SHP77 treated with DMSO at 0.1 percent for 48 hours (cell line): ENCODE measurements around the gene PXYLP1.
"Not testable (repeated sequence)": the region's sequence is repeated elsewhere in the genome, so short reads cannot be mapped to it uniquely, and the experiment has no call there.

ENCODE experiments used
- DNase-seq: peaks from one replicate; lab custom pipeline; 2025; lab: John Stamatoyannopoulos, UW

The PXYLP1 gene, protein sequence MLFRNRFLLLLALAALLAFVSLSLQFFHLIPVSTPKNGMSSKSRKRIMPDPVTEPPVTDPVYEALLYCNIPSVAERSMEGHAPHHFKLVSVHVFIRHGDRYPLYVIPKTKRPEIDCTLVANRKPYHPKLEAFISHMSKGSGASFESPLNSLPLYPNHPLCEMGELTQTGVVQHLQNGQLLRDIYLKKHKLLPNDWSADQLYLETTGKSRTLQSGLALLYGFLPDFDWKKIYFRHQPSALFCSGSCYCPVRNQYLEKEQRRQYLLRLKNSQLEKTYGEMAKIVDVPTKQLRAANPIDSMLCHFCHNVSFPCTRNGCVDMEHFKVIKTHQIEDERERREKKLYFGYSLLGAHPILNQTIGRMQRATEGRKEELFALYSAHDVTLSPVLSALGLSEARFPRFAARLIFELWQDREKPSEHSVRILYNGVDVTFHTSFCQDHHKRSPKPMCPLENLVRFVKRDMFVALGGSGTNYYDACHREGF

DNA sequence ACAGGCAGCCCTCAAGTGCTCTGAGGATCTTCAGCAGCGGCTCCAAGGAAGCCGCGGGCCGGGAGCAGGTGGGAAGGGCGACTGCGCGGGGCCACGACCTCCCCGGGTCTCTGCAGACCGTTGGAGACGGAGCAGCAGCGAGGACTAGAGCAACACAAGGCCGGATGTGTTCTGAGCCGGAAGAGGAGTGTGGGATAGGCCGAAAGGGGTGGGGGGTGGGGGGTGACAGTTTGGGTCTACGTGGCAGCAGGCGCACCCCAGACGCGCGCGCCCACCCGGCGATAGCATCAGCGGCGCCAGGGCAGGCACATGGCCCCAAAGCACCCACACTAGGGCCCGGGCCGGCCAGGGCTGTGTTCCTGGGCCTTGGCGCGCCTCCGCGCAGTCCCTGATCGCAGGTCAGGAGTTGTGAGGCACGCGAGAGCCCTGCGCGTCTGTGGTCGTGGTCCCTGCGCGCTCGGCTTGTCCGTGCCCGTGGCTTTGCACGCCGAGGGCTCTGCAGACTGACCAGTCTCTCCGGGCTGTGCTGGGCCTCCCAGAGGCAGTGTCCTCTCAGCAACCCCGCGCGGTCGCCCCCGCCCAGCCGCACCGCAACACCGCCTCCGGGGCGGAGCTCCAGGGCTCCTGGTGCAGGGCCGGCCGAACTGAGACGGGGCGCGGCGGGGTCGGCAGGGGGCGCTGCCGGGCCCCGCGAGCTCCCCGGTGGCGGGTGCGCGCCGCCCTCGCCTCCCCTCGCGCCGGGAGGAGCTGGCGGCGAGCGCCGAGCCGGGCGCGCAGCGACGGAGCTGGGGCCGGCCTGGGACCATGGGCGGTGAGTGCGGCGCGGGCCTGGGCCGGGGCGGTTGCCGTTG lies at the start of gene PXYLP1:
Gene PXYLP1 (plus strand): TSS at position 725 of the 851 bp plus-strand sequence. CDS start 28,351 bp downstream, outside the sequence.
- peak; percentile 75 for DNase-seq

DNA sequence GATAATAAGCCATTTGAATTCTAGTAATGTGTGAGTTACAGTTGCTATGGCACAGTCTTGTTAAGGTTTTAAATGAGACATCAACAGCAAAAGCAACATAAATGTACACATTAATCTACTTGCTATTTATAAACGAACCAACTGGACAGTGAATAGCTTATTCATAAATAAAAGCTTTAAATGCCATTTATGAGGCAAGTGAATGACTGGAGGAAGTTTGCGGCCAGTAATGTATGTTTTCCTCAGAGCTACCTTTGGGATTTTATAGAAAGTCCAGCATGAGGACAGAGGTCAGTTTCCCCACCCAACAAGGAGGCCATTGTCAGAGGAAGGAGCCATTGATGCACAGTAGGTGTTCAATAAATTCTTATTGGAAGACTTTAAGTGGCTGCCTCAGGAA lies 48.0 kb upstream of the PXYLP1 start:
- no peak for DNase-seq

- DNase-seq: no peak
Measured at GRCh38 chr3:141184430-141184829, 47.2 kb upstream of the PXYLP1 start.

DNA sequence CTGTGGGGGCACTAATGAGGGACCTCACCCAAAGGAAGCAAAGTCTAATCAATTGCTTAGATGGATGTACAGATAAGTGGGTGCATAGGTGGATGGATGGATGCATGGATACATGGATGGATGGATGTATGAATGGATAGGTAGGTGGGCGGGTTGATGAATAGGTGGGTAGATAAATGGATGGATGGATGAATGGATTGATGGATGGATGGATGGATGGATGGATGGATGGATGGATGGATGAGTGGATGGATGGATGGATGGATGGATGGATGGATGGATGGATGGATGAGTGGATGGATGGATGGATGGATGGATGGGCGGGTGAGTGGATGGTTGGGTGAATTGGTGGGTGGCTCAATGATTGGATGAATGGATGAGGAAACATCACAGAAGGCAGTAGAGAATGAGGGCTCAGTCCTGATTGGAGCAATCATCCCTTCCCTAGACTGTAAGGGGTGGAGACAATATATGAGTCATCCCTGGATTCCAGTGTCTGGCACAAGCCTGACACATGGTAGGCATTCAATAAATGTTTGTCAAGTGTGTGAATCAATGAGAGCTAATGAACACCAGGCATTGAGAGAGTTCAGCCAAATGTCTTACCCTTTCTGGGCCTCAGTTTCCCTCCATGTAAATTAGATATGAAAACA lies 40.4 kb upstream of the PXYLP1 start:
- no peak for DNase-seq

GRCh38 chr3:141192345-141192744 lies 39.3 kb upstream of the PXYLP1 start:
- DNase-seq: peak; percentile 88

- no peak for DNase-seq
Measured at GRCh38 chr3:141193066-141193830, 38.4 kb upstream of the PXYLP1 start.

DNA sequence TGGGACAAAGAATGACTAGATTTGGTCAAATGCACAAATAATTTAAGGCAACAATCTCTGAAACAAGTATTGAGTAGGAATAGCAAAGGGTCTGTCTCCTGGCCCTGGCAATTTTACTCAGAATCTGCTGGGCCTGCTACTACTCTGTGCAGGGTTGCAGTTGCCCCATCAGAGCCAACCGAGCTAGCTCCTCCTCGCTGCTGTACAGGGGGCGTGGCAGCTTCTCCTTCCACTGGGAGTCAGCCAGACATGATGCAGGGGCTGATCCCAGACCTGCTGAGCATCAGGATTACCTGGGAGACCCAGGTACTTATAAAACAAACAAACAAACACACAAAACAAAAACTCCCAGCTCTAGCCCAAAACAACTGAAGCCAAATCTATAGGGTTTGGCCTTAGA lies 30.5 kb upstream of the PXYLP1 start:
- DNase-seq: no peak

GRCh38 chr3:141202682-141203081 lies 28.9 kb upstream of the PXYLP1 start:
- no peak for DNase-seq

DNA sequence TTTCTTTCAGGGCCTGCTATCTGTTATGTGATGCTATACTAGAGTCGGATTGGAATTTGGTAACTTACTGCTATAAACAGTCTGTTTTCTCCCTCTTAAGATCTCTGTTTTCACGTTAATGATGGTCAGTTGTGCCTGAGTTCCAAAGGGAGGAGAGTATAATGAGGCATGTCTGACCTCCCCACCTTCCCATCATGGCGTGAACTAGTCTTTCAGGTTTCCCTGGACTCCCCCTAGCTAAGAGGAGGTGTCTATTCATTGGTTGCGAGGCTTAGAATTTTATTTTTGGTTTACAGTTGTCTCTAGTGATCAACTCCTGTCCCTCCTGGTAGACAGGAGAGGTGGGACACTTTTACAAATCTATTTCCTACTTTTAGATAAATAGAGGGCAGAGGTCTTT lies 27.8 kb upstream of the PXYLP1 start:
- DNase-seq: no peak

- no peak for DNase-seq
Measured at GRCh38 chr3:141204343-141204742, 27.3 kb upstream of the PXYLP1 start.

- not testable (repeated sequence) for DNase-seq
Measured at GRCh38 chr3:141211306-141211705, 20.3 kb upstream of the PXYLP1 start.

DNA sequence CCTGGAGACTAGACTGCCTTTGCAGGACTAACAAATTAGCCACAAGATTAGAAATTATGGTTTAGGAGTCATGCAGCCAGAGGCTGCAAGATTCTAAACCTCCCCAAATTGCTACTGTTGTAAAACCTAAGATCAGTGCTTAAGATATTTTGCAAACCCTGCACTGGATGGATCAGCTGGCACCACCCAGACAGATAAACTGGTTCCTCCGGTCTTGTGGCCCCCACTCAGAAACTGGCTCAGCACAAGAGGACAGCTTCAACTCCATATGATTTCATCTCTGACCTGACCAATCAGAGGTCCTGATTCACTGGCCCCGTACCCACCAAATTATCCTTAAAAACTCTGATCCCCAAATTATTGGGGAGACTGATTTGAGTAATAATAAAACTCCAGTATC lies 19.5 kb upstream of the PXYLP1 start:
- DNase-seq: no peak

DNA sequence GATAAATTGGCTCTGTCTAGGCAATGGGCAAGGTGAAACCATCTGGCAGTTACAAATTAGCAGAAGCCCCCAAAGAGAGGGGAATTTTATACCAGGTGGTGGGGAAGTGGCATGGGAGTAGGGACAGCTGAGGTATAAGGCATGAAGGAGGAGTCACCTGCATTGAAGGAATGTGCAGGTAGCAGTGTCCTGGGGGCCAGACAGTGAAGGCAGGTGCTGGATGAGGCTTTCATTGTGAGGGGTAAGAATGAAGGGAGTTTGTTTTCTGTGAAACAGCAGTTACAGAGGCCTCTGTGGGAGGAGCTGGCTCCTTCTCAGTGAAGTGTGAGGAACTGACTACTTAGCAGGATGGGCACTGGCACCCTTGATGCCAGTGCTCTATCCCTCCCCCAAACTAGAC lies 19.1 kb upstream of the PXYLP1 start:
- DNase-seq: no peak

DNA sequence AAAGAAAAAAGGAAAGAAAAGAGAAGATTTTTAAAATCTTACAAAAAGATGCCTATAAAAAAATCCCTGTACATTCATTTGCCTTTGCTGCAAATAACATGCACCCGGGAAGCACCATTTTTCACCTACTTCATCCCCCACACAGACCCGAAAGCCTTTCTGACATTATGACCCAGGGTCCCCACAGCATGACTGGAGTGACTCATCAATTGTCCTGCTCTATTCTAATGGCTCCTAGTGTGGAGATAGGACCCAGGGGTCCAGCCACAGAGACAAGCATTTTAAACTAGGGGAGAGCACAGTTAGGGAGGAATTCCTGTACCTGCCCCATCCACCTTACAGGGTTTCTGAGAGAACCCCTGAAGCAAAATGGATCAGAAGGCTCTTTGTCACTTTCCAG lies 14.7 kb upstream of the PXYLP1 start:
- DNase-seq: no peak

DNA sequence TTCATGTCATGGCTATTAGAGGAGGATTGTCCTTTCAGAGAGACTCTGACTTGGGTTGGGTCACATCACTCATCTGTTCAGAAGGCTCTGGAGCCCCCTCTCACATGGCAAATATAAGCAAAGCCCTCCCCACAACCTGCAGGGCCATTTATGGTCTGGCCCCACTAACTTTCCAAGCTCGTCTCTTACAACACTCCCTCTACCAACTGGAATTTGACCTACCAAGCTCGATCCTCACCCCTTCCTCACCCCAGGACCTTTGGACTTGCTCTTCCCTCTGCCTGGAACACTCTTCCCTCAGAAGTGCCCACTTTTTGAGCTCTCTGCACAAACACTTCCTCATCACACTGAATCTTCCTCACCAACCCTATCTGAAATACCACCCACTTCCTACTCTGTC lies 14.2 kb upstream of the PXYLP1 start:
- no peak for DNase-seq

- DNase-seq: no peak
Measured at GRCh38 chr3:141218162-141218835, 13.3 kb upstream of the PXYLP1 start.

- no peak for DNase-seq
Measured at GRCh38 chr3:141218926-141219325, 12.7 kb upstream of the PXYLP1 start.

DNA sequence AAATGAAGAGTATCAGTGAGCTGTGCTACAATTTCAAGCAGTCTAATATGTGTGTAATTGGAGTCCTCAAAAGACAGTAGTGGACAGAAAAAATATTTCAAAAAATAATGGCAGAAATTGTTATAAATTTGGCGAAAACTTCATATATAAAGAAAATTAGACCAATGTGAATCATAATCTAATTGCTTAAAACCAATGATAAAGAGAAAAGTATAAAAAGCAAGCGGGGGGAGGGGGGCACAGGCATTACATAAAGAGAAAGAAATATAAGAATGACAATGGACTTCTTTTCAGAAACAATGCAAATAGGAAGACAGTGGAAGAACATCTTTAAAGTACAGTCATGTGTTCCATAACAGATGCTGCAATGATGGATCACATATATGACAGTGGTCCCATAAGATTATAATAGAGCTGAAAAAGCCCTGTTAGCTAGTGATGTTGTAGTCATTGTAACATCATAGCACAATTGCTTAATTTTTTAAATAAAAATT lies 7.9 kb upstream of the PXYLP1 start:
- DNase-seq: no peak

DNA sequence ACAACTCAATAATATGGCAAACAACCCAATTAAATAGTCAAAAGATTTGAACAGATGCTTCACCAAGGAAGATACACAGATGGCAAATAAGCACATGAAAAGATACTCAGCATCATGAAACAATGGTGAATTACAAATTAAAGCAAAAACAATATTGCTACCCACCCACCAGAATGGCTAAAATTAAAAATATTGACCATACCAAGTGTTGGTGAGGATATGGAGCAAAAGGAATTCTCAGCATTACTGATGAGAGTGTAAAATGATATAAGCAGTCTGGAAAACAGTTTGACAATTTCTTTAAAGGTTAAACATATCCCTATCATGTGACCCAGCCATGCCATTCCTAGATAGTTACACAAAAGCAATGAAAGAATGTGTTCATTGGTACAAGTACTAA lies 5.7 kb upstream of the PXYLP1 start:
- no peak for DNase-seq

GRCh38 chr3:141227216-141227615 lies 4.4 kb upstream of the PXYLP1 start:
- DNase-seq: no peak

- DNase-seq: no peak
Measured at GRCh38 chr3:141227752-141228151, 3.9 kb upstream of the PXYLP1 start.
